AG04450 (cell line): Measurements from ENCODE around the gene LCN9. TPM values are rescaled to one million over a fixed set of nuclear protein-coding genes. Genes with fewer than 3 reads are reported as not detected.

Experiments
- CTCF ChIA-PET: fragments of 300-600, 350-600 bp; formaldehyde crosslinking; extraction: SDS; loops from one replicate; lab custom pipeline; 2022; ENCODE audit warnings: antibody characterized with exemption, inconsistent platforms; lab: Charles Lee
- POLR2A ChIA-PET: fragments of 350-600 bp; formaldehyde crosslinking; extraction: SDS; loops from one replicate; lab custom pipeline; 2021; ENCODE audit warnings: antibody characterized with exemption, inconsistent platforms; lab: Yijun Ruan, JAX
- DNase-seq: peaks from one replicate; pipeline ENCODE4 v3.0.0-alpha.2; 2011; ENCODE audit warnings: low read depth, low spot score
- H3K27ac ChIP-seq: one replicate; pipeline ENCODE4 v1.5.1; 2012; ENCODE audit warnings: low read depth, low read length, control low read depth
- H3K27me3 ChIP-seq: one replicate; pipeline ENCODE4 v1.6.0; 2012; ENCODE audit warnings: low read length; ENCODE audit not compliant: control insufficient read depth, insufficient read depth
- H3K4me3 ChIP-seq: 2 replicates; pipeline ENCODE4 v1.5.1; 2011; ENCODE audit warnings: mild to moderate bottlenecking, low read depth, low read length, control low read depth
- H3K9me3 ChIP-seq: 2 replicates; pipeline ENCODE4 v1.5.1; 2012; ENCODE audit warnings: low read length; ENCODE audit not compliant: control insufficient read depth, insufficient read depth
- polyA plus RNA-seq: library from polyadenylated mRNA; depleted of rRNA; stranded (reverse); fragments of >200 nt; gene quantifications from 2 replicates; pipeline ENCODE4 v1.2.3, GENCODE V29; 2011
- TF ChIP-seq, protein P1 (sequence below): IDR thresholded peaks from 2 replicates; pipeline ENCODE4 v1.5.1; 2011; ENCODE audit warnings: low read depth, low read length, control low read depth, inconsistent platforms

Gene LCN9
- polyA plus RNA-seq, 1 experiment = not detected

DNA sequence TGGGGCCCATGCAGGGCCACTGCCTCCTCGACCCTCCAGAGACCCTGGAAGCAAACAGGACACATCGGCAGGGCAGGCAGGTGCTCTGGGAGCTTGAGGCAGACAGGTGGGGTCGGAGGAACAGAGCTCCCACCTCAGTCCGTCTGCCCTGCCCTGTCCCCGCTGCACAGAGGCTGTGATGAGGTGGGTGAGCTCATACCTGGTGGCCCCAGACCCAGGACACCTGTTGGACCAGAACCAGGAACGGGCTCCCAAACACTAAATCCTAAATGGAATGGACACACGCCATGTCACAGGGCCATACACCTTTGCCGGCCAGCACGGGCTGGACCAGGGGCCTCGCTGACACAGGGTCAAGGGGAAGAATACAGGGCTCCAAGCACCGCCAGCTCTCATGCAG is 30.7 kb downstream of the LCN9 start:
- CTCF ChIA-PET = no interaction called here

DNA sequence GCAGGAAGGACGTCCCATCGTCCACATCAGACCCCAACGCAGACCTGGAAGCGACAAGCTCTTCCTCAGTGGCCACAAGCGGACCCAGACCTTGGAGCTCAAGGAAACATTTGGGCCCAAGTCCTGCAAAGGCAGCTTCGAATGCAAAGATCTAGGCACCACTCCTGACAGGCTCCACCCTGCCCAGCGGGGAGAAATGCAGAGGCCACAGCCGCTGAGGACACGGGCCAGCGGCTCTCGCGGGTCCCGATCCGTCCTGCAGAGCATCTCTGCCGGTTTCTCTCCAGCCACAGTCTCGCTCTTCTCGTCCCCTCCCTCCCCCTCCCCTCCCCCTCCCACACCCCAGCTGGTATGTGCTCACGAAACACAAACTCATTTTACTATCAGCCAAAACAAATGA is 31.3 kb downstream of the LCN9 start:
- Histone ChIP-seq H3K4me3 (no peak overlapping the region), H3K27ac (no peak overlapping the region)
- CTCF ChIA-PET = no interaction called here

More for the DNA sequence above, 30.7 kb downstream of the LCN9 start:
- Histone ChIP-seq H3K4me3 (no peak overlapping the region), H3K27ac (no peak overlapping the region), H3K9me3 (no peaks in the 10 kb centered on the region; the same call in 1 of the 2 replicates), H3K27me3 (peaks cover 3% of the 10 kb centered on the region)
- POLR2A ChIA-PET = no interaction called here
- TF ChIP-seq, protein P1, sequence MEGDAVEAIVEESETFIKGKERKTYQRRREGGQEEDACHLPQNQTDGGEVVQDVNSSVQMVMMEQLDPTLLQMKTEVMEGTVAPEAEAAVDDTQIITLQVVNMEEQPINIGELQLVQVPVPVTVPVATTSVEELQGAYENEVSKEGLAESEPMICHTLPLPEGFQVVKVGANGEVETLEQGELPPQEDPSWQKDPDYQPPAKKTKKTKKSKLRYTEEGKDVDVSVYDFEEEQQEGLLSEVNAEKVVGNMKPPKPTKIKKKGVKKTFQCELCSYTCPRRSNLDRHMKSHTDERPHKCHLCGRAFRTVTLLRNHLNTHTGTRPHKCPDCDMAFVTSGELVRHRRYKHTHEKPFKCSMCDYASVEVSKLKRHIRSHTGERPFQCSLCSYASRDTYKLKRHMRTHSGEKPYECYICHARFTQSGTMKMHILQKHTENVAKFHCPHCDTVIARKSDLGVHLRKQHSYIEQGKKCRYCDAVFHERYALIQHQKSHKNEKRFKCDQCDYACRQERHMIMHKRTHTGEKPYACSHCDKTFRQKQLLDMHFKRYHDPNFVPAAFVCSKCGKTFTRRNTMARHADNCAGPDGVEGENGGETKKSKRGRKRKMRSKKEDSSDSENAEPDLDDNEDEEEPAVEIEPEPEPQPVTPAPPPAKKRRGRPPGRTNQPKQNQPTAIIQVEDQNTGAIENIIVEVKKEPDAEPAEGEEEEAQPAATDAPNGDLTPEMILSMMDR = no peak
- DNase-seq = no peak

DNA sequence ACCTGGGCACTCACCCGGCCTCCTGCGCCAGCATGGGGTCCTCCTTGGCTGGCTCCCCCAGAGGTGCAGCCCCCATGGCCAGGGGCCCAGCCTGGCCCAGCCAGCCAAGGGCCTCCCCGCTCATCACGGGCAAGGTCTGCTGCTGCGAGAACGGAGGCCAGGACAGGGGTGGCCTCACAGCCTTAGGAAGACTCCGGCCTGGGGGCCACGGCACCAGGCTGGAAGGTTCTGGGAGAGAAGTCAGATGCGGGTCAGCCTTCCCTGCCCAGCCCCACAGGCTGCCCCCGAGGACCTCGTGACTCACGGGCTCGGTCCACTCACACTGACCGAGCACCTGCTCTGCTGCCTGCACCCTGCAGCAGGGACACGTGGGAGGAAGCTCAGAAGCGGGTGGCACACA is 31.9 kb downstream of the LCN9 start:
- POLR2A ChIA-PET = no interaction called here
- Histone ChIP-seq H3K4me3 (no peak overlapping the region), H3K27me3 (peaks cover 3% of the 10 kb centered on the region), H3K9me3 (no peaks in the 10 kb centered on the region; the same call in 1 of the 2 replicates), H3K27ac (no peak overlapping the region)
- CTCF ChIA-PET = no interaction called here
- no peak for DNase-seq
- TF ChIP-seq, protein P1 = no peak

More for the DNA sequence above, 31.3 kb downstream of the LCN9 start:
- TF ChIP-seq, protein P1 = no peak
- no peak for DNase-seq
- POLR2A ChIA-PET = no interaction called here
- H3K9me3 ChIP-seq = no peaks in the 10 kb centered on the region; the same call in 1 of the 2 replicates
- peaks cover 3% of the 10 kb centered on the region for H3K27me3 ChIP-seq

DNA sequence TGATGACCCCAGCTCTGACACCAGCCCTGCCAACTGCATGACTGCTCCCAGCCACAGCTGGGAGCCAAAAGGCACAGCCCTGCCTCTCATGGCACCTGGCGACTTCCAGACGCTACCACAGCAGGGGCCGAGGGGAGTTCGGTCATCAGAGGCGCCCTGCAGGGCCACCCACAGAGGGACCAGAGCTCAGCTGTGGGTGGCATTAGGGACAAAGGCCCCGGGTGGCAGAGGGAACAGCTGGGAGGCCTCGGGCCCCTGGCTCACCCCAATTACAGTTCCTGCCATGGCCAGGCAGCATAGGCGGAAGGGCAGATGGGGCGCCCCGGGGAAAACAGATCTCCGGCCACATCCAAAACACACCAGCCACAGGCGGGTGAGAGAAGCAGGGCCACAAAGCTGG is 32.5 kb downstream of the LCN9 start:
- ChIA-PET CTCF (no interaction called here), POLR2A (no interaction called here)
- TF ChIP-seq, protein P1 = no peak

DNA sequence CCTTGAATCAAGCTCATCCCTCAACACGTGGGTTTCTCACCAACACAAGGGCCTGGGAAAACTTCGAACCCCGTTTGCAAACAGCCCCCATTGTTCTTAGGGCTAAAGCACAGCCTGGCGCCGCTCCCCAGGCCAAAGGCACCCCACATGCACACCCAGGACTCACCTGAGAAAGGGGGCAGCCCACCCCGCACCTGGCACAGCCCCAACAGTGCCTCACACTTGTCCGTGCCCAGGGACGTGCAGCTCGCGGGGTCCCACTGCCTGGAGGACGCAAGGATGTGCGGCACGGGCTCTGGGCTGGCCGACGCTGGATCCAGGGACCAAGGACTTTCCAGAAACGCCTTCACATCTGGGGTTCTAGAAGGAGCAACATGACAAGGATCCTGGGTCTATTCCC is 33.3 kb downstream of the LCN9 start:
- H3K27ac ChIP-seq = no peak overlapping the region
- no peak for DNase-seq
- TF ChIP-seq, protein P1 = no peak
- no peaks in the 10 kb centered on the region; the same call in 1 of the 2 replicates for H3K9me3 ChIP-seq
- ChIA-PET CTCF (no interaction called here), POLR2A (no interaction called here)
- no peak overlapping the region for H3K4me3 ChIP-seq
- H3K27me3 ChIP-seq = peaks cover 3% of the 10 kb centered on the region

More for the DNA sequence above, 32.5 kb downstream of the LCN9 start:
- Histone ChIP-seq H3K27ac (no peak overlapping the region), H3K27me3 (peaks cover 3% of the 10 kb centered on the region), H3K9me3 (no peaks in the 10 kb centered on the region; the same call in 1 of the 2 replicates), H3K4me3 (no peak overlapping the region)
- DNase-seq = no peak
